ENCODE results near the gene ST7. TPM values are rescaled to one million over a fixed set of nuclear protein-coding genes. Genes with fewer than 3 reads are reported as not detected.

Gene ST7
- total RNA-seq, 1 donor: 19.9 TPM

GRCh38 chr7:117217106-117218035, 264.1 kb downstream of the ST7 start:
- Histone ChIP-seq H3K27ac (ENCODE audit: low read depth, low read length) (peak overlapping the region; percentile 43), H3K9me3 (ENCODE audit: low read depth, low read length) (no peaks in the 10 kb centered on the region), H3K4me2 (ENCODE audit: insufficient read depth, low read length) (peak overlapping the region; percentile 19), H3K36me3 (ENCODE audit: insufficient read depth, low read length) (no peaks in the 10 kb centered on the region), H3K79me2 (ENCODE audit: insufficient read depth, low read length) (no peaks in the 10 kb centered on the region), H3K27me3 (ENCODE audit: insufficient read depth, low read length) (no peaks in the 10 kb centered on the region), H2AFZ (ENCODE audit: low read length) (no peak overlapping the region), H4K20me1 (ENCODE audit: insufficient read depth, low read length) (no peaks in the 10 kb centered on the region), H3K4me3 (ENCODE audit: insufficient read depth, low read length) (no peak overlapping the region), H3K4me1 (ENCODE audit: insufficient read depth, low read length) (peaks cover 31% of the 10 kb centered on the region)
- DNase-seq (ENCODE audit: insufficient read length, low spot score, missing footprints): no peak
- TF ChIP-seq CTCF (IDR thresholded peaks at IDR 0.05; ENCODE audit: extremely low read depth, low read depth, low read length): no peak

- Histone ChIP-seq H3K4me2 (ENCODE audit: insufficient read depth, low read length) (no peak overlapping the region), H3K4me3 (ENCODE audit: insufficient read depth, low read length) (no peak overlapping the region), H3K27ac (ENCODE audit: low read depth, low read length) (no peak overlapping the region)
Measured at GRCh38 chr7:117218700-117219099, 265.4 kb downstream of the ST7 start.

GRCh38 chr7:117219485-117219884, 266.2 kb downstream of the ST7 start:
- H3K4me2 ChIP-seq (ENCODE audit: insufficient read depth, low read length): no peak overlapping the region
- H3K4me3 ChIP-seq (ENCODE audit: insufficient read depth, low read length): no peak overlapping the region
- H3K27me3 ChIP-seq (ENCODE audit: insufficient read depth, low read length): no peaks in the 10 kb centered on the region
- no peak for TF ChIP-seq CTCF (IDR thresholded peaks at IDR 0.05; ENCODE audit: extremely low read depth, low read depth, low read length)
- peaks cover 23% of the 10 kb centered on the region for H3K4me1 ChIP-seq (ENCODE audit: insufficient read depth, low read length)
- no peak overlapping the region for H3K27ac ChIP-seq (ENCODE audit: low read depth, low read length)
- no peaks in the 10 kb centered on the region for H3K9me3 ChIP-seq (ENCODE audit: low read depth, low read length)
- DNase-seq (ENCODE audit: insufficient read length, low spot score, missing footprints): no peak
- H3K79me2 ChIP-seq (ENCODE audit: insufficient read depth, low read length): no peaks in the 10 kb centered on the region
- H2AFZ ChIP-seq (ENCODE audit: low read length): no peak overlapping the region
- H3K36me3 ChIP-seq (ENCODE audit: insufficient read depth, low read length): no peaks in the 10 kb centered on the region
- H4K20me1 ChIP-seq (ENCODE audit: insufficient read depth, low read length): no peaks in the 10 kb centered on the region

More at GRCh38 chr7:117218700-117219099, 265.4 kb downstream of the ST7 start:
- Histone ChIP-seq H3K4me1 (ENCODE audit: insufficient read depth, low read length) (peaks cover 24% of the 10 kb centered on the region), H3K79me2 (ENCODE audit: insufficient read depth, low read length) (no peaks in the 10 kb centered on the region), H3K36me3 (ENCODE audit: insufficient read depth, low read length) (no peaks in the 10 kb centered on the region), H2AFZ (ENCODE audit: low read length) (no peak overlapping the region), H3K27me3 (ENCODE audit: insufficient read depth, low read length) (no peaks in the 10 kb centered on the region), H4K20me1 (ENCODE audit: insufficient read depth, low read length) (no peaks in the 10 kb centered on the region), H3K9me3 (ENCODE audit: low read depth, low read length) (no peaks in the 10 kb centered on the region)
- DNase-seq (ENCODE audit: insufficient read length, low spot score, missing footprints): no peak
- no peak for TF ChIP-seq CTCF (IDR thresholded peaks at IDR 0.05; ENCODE audit: extremely low read depth, low read depth, low read length)

GRCh38 chr7:117220836-117221235, 267.5 kb downstream of the ST7 start:
- no peaks in the 10 kb centered on the region for H3K9me3 ChIP-seq (ENCODE audit: low read depth, low read length)
- no peak for TF ChIP-seq CTCF (IDR thresholded peaks at IDR 0.05; ENCODE audit: extremely low read depth, low read depth, low read length)

More at GRCh38 chr7:117220836-117221235, 267.5 kb downstream of the ST7 start:
- no peak overlapping the region for H2AFZ ChIP-seq (ENCODE audit: low read length)
- H3K27me3 ChIP-seq (ENCODE audit: insufficient read depth, low read length): no peaks in the 10 kb centered on the region
- no peaks in the 10 kb centered on the region for H4K20me1 ChIP-seq (ENCODE audit: insufficient read depth, low read length)
- no peak for DNase-seq (ENCODE audit: insufficient read length, low spot score, missing footprints)
- peaks cover 23% of the 10 kb centered on the region for H3K4me1 ChIP-seq (ENCODE audit: insufficient read depth, low read length)
- no peaks in the 10 kb centered on the region for H3K79me2 ChIP-seq (ENCODE audit: insufficient read depth, low read length)
- H3K36me3 ChIP-seq (ENCODE audit: insufficient read depth, low read length): no peaks in the 10 kb centered on the region
- H3K4me3 ChIP-seq (ENCODE audit: insufficient read depth, low read length): no peak overlapping the region
- H3K27ac ChIP-seq (ENCODE audit: low read depth, low read length): no peak overlapping the region
- no peak overlapping the region for H3K4me2 ChIP-seq (ENCODE audit: insufficient read depth, low read length)

Data from osteoblast (primary cell).